Activated CD8-positive, alpha-beta memory T cell treated with anti-CD3 and anti-CD28 coated beads, Interleukin-2, amount 50 U/mL, for 1 hour (primary cell): ENCODE results near the gene CLEC11A.

Experiments used
- DNase-seq: peaks from one replicate; pipeline ENCODE4 v3.0.0-alpha.2; 2020; ENCODE audit errors: extremely low read depth

Gene CLEC11A

DNA sequence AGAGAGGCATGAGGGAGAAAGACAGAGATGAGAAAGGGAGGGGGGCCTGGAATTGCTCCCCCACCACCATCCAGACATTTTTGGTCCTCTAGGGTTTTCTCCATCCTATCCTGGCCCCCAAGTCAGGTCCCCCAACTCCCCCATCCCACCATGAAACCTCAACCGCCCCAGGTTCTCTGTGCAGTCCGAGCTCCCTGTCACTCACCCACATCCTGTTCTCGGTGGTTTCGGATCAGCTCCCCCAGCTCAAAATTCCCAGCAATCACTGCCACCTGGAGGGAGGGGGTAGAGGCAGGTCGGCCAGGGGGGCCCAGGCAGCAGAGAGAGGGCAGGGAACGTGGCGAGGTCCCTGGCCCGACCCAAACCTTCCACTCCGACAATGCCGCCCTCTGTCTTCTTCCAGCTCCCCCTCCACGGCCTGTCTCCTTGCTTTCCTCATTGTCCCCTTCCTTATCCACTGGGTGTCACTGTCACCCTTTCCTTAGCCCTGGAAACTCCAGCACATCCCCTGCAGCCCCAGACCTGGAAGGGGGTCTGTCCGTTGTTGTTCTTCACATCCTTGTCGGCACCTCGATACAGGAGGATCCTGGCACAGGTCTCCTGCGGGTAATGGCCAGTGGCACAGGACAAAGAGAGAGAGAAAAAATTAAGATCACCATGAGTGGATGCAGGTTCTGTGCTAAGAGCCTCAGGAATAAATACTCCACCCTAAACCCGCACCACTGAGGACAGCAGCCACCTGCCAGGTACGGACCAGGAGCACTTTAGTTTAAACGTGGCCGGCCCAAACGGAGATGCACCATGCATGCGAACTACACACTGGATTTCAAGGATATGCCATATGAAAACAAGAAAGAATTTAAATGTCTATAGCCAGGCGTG is 19.0 kb upstream of the CLEC11A start:
- DNase-seq = no peak

GRCh38 chr19:50705422-50706019 is 17.6 kb upstream of the CLEC11A start:
- DNase-seq = peak; percentile 22

DNA sequence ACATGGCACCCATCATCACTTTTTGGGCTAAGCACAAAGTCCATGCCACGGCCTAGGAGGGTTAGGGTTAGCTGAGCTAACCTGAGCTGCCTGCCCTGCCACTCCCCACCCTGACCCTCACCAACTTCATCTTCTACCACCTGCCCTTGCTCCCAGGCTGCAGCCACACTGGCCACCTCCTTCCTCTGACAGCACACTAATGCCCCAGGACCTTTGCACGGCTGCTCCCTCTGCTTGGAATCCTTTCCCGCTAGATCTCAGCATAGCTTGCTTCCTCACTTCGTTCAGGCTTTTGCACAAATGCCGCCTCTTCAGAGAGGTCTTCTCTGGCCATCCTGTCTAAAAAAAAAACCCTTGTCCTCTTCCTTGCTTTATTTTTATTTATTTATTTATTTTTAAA is 16.8 kb upstream of the CLEC11A start:
- DNase-seq = no peak

DNA sequence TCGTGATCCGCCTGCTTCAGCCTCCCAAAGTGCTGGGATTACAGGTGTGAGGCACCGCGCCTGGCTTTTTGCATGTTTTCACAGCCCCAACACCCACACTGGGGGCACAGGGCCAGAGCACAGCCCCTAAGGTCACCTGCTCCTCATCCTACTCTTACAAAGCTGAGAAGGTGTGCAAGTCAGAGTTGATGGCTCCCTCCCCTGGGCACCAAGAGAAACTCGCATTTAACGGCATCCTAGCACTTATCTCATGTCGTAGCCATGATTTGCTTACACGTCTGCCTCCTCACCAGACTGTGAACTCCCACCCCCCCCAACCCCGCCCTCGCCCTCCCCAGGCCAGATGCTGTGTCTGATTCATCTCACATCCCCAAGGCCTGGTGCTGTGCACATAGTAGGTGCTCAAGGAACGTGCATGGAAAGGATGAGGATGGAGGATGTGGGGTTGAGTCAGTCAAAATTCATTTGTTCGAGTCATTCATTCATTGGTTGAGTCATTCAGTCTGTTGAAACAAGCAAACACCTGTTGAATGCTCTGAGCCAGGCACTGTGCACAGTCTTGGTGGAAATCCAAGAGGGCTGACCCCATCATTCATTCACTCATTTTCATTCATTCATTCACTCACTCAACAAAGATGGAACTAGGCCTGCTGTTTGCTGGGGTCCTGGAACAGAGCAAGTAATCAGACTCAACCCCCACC is 14.8 kb upstream of the CLEC11A start:
- DNase-seq = no peak

DNA sequence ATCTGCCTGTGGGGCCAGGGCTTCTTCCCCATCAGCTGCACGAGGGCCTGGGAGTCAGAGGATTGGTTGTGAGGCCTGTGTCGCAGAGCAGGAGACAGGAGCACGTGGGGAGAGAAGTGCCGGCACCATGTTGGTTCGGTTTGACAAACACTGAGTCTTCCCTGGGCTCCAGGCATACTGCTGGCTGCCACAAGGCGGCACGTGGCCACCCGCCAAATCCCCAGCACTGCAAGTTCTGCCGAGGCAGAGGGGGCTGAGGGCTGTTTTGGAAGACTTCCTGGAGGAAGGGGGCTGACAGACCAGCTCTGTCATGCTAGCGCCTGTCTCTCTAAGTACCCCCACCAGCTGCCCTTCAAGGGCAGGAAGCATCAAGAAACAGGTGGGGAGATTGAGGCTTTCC is 13.1 kb upstream of the CLEC11A start:
- no peak for DNase-seq

GRCh38 chr19:50710612-50711011 is 12.6 kb upstream of the CLEC11A start:
- DNase-seq = no peak

DNA sequence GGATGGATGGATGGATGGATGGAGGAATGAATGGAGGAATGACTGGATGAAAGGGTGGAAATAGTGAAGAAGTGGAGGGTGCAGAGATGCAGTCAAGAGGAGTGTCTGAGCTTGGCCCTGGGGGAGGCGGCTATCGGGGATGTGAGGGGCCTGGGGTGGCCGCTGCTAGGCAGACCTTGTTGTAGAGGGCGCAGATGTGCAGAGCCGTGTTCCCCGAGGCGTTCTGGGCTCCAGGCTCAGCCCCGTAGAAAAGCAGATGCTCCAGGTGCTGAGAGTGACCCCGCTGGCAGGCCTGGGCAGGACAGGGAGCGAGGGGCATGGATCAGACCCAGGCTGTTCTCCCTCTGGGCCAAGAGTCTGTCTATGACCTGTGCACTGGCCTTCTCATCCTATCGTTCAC is 12.0 kb upstream of the CLEC11A start:
- DNase-seq = no peak

DNA sequence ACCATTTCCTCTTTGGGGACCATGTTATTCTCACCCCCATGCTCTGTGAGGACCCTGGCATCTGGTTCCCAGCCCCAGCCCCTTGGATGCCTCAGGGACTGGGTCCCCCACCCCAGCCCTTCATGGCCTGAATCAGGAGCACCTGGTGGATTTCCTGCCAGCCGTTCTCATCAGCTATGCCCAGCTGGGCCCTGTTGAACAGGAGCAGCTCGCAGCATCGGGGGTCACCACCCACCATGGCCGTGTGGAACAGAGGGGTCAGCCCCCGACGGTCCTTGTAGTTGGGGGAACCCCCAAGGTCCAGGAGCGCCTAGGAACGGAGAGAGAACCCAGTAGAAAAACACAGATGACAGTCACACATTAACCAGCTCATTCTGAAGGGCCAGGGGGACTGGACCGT is 11.4 kb upstream of the CLEC11A start:
- no peak for DNase-seq

DNA sequence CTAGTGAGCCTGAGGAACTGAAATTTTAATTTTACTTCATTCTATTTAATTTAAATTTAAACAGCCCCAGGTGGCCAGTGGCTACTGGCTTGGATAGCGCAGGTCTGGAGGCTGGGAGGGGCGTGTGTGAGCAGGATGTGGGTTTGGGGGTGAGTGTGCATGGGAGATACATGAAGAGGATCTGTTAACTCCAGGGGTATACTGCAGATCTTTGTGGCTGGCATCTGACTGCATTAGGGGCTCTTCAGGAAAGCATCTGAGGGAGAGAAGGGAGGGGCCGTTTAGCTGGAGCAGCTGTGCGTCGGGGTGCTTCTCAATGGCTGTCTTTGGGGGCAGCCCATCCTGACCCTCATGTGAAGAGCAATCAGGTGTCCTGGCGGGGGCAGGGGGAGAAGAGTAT is 10.3 kb upstream of the CLEC11A start:
- no peak for DNase-seq

- peak; percentile 10 for DNase-seq
These were observed 9.5 kb upstream of the CLEC11A start for GRCh38 chr19:50713556-50714236.

GRCh38 chr19:50716178-50717025 is 6.8 kb upstream of the CLEC11A start:
- DNase-seq = no peak

DNA sequence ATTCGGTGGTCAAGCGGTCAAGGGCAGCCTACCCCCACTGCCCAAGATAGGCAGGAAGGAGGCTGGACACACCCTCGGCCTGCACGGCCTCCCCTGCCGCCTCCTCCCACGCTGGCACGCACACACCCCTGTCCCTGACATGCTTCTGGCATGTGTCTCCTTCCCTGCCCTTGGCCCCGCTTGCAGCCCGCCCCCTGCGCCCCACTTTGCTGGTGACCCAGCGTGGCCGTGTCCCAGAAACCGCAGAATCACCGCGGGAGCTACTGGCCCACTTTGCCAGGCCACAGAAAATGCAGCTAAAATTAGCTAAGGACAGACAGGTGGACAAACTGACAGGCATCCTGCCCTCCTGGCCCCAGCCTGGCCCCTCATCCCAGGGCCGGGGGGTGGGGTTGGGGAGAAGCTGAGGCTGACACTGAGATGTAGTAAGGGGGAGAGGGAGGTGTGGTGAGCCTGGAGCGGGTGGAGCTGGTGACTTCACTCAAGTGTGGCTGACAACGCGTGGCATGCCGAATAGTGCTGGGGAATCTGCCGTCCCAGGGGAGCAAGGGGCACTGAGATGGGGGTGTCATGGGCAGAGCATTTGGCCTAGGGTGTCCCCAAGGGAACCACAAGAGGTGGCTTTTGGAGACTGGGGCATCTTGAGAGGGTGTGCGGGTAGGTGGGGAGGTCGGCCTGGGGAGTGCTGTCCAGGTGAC is 6.0 kb upstream of the CLEC11A start:
- no peak for DNase-seq

DNA sequence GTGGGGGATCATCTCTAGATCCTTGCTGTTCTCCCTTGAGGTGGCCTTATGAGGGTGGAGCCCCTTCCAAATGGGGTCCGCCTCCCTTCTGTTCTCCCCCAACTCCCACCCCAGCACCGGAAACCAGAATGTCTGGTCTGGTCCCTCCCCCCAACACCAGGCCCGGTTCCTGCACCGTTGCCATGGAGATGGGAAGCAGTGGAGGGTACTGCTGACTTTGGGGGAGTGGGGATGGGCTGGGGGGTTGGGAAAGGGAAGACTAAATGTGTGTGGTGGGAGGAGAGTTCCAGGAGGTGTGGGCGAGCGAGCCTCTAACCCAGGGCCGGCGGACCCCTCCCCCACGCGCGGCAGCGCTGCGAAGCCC is 5.3 kb upstream of the CLEC11A start:
- DNase-seq = no peak

DNA sequence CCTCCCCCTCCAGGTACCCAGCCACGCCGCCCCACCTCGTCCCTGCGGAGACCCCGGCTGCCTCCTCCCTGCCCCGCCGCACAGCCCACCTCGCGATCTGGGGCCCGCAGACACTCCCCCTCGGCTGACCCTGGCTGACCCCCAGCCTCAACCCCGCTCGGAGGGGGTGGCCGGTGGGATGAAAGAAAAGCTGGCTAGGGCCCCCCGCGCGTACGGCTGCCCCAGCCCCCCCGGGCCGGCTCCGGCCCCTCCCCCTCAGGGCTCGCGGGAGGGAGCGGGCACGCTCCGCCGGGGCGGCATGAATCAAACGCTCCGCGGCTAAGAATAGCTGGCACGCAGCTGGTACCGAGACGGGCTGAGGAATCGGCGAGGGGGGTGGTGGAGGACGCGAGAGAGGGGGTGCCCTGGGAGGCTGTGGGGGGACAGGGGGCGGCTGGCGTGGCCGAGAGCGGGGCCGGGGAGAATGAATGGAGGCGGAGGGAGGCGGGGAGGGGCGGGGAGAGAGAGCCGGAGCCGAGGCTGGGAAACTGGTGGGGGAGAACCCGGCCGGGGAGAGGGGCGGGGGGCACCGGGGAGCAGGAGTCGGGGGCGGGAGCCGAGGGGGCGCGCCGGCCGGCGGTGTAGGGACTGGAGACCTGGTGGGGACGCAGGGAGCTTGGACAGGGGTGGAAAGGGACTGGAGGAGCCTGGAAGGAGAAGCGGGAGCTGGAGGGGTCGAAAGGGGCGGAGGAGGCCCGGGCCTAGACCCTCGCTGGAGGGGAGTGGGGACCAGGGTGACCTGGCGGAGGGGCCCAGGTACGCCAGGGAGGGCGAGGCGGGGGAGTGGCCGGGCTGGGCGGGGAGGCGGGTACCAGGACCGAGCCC is 4.7 kb upstream of the CLEC11A start:
- no peak for DNase-seq

DNA sequence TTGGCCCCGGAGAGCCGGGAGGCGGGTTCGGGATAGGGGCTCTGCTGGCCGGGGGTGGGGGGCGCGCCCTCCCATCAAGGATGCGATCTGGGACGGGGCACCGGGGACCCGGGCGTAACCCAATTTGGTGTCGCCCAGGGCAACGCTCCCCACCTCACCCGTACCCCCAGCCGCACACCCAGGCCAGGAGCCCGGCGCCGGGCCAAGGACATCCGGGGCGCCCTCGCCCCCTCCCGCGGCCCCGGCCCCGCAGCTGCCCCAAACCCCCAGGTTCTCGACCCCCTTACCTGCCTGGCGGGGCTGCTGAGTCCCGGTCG is 4.1 kb upstream of the CLEC11A start:
- no peak for DNase-seq

- no peak for DNase-seq
These were observed 3.6 kb upstream of the CLEC11A start, which contains the start of gene SHANK1 for GRCh38 chr19:50719566-50719965. Gene SHANK1 (minus strand): TSS chr19:50719802. CDS start chr19:50716919, 2,883 bp downstream.

GRCh38 chr19:50720181-50720920 is 2.8 kb upstream of the CLEC11A start:
- no peak for DNase-seq

GRCh38 chr19:50720921-50721381 is 2.2 kb upstream of the CLEC11A start:
- DNase-seq = no peak
